CD4-positive, alpha-beta memory T cell (primary cell): ENCODE measurements around the gene PRDM16. TPM values are rescaled to one million over a fixed set of nuclear protein-coding genes. Genes with fewer than 3 reads are reported as not detected.

Experiments
- CTCF ChIA-PET: fragments of 350-600 bp; sonication (Branson Sonifier 250); formaldehyde crosslinking; loops from one replicate; lab custom pipeline; 2021; ENCODE audit warnings: inconsistent platforms; ENCODE audit not compliant: partially characterized antibody; lab: Charles Lee
- POLR2A ChIA-PET: fragments of 350-600 bp; sonication (Branson Sonifier 250); formaldehyde crosslinking; loops from one replicate; lab custom pipeline; 2021; ENCODE audit not compliant: partially characterized antibody; lab: Charles Lee
- DNase-seq, 5 donors: peaks; one replicate each; pipeline versions ENCODE4 v3.0.0 to v3.0.0-alpha.2; 2020 to 2022; ENCODE audit warnings: mixed read lengths in 1 of 5
- H3K27ac ChIP-seq: one replicate; pipeline ENCODE4 v1.7.0; 2013; ENCODE audit warnings: low read depth, low read length
- H3K27me3 ChIP-seq: 2 replicates; pipeline ENCODE4 v1.7.0; 2013; ENCODE audit warnings: mild to moderate bottlenecking, low read length, moderate library complexity; ENCODE audit not compliant: insufficient read depth
- H3K36me3 ChIP-seq: 2 replicates; pipeline ENCODE4 v1.7.0; 2013; ENCODE audit warnings: mild to moderate bottlenecking, low read length, moderate library complexity; ENCODE audit not compliant: insufficient read depth
- H3K4me1 ChIP-seq: 2 replicates; pipeline ENCODE4 v1.7.0; 2013; ENCODE audit warnings: mild to moderate bottlenecking, low read length, moderate library complexity; ENCODE audit not compliant: insufficient read depth
- H3K4me3 ChIP-seq, 2 donors: one replicate each; pipeline ENCODE4 v1.7.0; 2013; ENCODE audit warnings: low read length in 2 of 2, mild to moderate bottlenecking in 1 of 2
- H3K9me3 ChIP-seq, 2 donors: one replicate each; pipeline ENCODE4 v1.7.0; 2013; ENCODE audit warnings: low read length in 2 of 2, control low read depth in 1 of 2; ENCODE audit not compliant: control insufficient read depth in 1 of 2
- H3K27ac Mint-ChIP-seq, 7 donors: one replicate each; pipeline ENCODE4 v1.8.0; 2020 to 2021; ENCODE audit warnings: mixed read lengths in 7 of 7, mild to moderate bottlenecking in 6 of 7, inconsistent platforms in 3 of 7, moderate library complexity in 3 of 7
- H3K27me3 Mint-ChIP-seq, 2 donors: one replicate each; pipeline ENCODE4 v1.8.0; 2020 to 2021; ENCODE audit warnings: mixed read lengths in 2 of 2
- H3K36me3 Mint-ChIP-seq, 2 donors: one replicate each; pipeline ENCODE4 v1.8.0; 2020 to 2021; ENCODE audit warnings: mixed read lengths in 2 of 2, inconsistent platforms in 1 of 2, mild to moderate bottlenecking in 1 of 2
- H3K4me1 Mint-ChIP-seq, 4 donors: one replicate each; pipeline ENCODE4 v1.8.0; 2020 to 2021; ENCODE audit warnings: mixed read lengths in 4 of 4, mild to moderate bottlenecking in 1 of 4
- H3K4me3 Mint-ChIP-seq, 8 donors: one replicate each; pipeline ENCODE4 v1.8.0; 2020 to 2021; ENCODE audit warnings: mixed read lengths in 8 of 8, mild to moderate bottlenecking in 7 of 8, moderate library complexity in 6 of 8, inconsistent platforms in 3 of 8
- H3K9me3 Mint-ChIP-seq, 8 donors: one replicate each; pipeline ENCODE4 v1.8.0; 2020 to 2021; ENCODE audit warnings: mixed read lengths in 8 of 8, mild to moderate bottlenecking in 5 of 8, inconsistent platforms in 3 of 8, moderate library complexity in 1 of 8
- intact Hi-C: fragments of 100-400 bp; cut with micrococcal nuclease; formaldehyde crosslinking; loops from one replicate; pipeline ENCODE4 v1.15.1; 2023
- polyA plus RNA-seq, 2 donors: library from polyadenylated mRNA; unstranded; fragments of 300-500 nt; fragmentation: Illumina TruSeq; gene quantifications; one replicate each; pipeline ENCODE4 v1.2.3, GENCODE V29; 2021
- total RNA-seq, 2 experiments: library from RNA; stranded (reverse); gene quantifications; one replicate each; pipeline ENCODE4 v1.2.3, GENCODE V29; 2021

PRDM16 gene
- total and polyA plus RNA-seq, 4 experiments from 2014 or later: not detected

DNA sequence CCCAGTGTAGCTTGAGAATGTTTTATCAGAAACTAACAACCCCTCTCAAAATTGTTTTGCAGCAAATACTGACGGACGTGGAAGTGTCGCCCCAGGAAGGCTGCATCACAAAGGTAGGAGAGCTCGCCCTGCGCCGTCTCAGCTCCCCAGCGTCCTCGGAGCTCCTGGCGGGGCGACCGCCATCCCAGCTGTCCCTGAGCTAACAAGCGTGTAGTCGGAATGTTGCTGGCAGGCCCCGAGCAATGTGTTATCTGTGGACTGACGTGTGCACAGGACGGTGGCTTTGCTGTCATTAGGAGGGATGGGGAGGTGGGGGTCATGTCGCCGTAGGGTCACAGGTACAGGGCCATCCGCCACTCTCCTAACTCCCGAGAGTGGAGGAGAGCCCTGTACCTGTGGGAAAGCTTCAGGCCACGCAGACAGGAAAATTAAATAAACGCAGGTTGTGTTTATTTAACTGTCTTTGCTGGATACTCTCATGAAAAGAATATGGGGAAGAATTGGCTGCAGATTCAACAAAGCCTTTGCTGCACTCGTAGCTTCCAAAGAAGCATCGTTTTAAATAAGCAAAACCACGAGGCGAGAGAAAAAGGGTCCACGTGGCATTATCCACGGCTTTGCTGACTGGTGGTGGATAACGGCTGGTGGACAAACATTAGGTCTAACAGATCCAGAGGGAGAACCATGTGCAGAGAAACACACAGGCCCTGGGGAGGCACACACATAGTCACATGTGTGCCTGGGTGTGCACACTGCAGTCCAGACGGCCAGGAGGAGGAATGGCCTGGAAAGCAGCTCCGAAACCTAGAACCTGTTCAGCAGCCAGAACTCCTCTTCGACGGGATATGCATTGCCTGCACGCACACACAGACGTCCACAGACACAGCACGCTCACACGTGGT lies 175.3 kb downstream of the PRDM16 start:
- H3K27me3 ChIP-seq: no peaks in the 10 kb centered on the region
- H3K4me1 ChIP-seq: no peaks in the 10 kb centered on the region
- DNase-seq: no peak
- Mint-ChIP-seq H3K27ac (no peak overlapping the region), H3K27me3 (peaks cover 2 to 6% of the 10 kb centered on the region in 2 donors), H3K9me3 (no peaks in the 10 kb centered on the region), H3K4me3 (no peak overlapping the region), H3K36me3 (no peaks in the 10 kb centered on the region), H3K4me1 (peaks cover 0 to 3% (median 0%) of the 10 kb centered on the region in 4 donors)
- no peaks in the 10 kb centered on the region for H3K9me3 ChIP-seq
- no peak overlapping the region for H3K4me3 ChIP-seq
- POLR2A ChIA-PET: no interaction called here
- H3K27ac ChIP-seq: no peak overlapping the region
- CTCF ChIA-PET: no interaction called here
- intact Hi-C loops: no loop called here
- H3K36me3 ChIP-seq: no peaks in the 10 kb centered on the region

DNA sequence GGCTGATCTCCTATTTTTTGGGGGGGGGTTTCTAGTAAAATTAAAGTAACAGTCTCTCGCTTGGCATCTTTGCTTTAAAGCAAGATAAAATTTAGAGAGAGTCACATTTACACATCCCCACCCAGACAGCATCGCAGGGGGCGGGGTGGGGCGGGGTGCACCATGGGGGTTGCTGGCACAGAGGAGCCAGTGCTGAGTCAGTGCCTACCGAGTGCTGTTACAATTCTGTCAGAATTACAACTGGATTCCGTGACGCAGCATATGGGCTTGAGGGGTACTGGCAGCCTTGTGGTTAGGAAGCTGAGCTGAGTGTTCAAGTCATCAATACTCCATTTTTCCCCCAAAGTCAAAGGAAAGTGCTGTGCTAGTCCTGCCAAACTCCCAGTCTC lies 175.9 kb downstream of the PRDM16 start:
- Mint-ChIP-seq H3K36me3 (no peaks in the 10 kb centered on the region), H3K27me3 (peaks cover 2 to 6% of the 10 kb centered on the region in 2 donors), H3K9me3 (no peaks in the 10 kb centered on the region), H3K4me3 (no peak overlapping the region), H3K27ac (no peak overlapping the region), H3K4me1 (peaks cover 0 to 3% (median 0%) of the 10 kb centered on the region in 4 donors)
- ChIA-PET CTCF (no interaction called here), POLR2A (no interaction called here)
- Histone ChIP-seq H3K27me3 (no peaks in the 10 kb centered on the region), H3K27ac (no peak overlapping the region), H3K9me3 (no peaks in the 10 kb centered on the region), H3K36me3 (no peaks in the 10 kb centered on the region), H3K4me3 (no peak overlapping the region), H3K4me1 (no peaks in the 10 kb centered on the region)
- DNase-seq: no peak
- intact Hi-C loops: no loop called here

DNA sequence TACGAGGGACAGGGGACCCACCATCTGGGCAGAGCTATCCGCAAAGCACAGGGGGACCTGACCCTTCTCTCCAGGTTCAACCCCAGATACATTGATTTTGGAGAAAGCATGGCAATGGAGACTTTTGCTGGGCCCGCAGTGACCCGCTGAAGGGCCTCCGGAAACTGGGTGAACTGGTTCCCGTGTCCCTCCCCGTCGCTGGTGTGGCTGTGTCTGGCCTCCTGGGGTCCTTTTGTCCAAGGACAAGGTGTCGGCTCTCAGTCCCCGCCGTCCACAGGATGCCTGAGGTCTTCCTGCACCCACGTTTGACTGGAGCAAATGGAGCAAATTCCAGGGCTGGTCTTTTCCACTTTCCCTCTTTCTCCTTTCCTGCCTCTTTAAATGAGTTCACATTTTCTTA lies 176.3 kb downstream of the PRDM16 start:
- no peak overlapping the region for H3K4me3 Mint-ChIP-seq
- no peak overlapping the region for H3K27ac Mint-ChIP-seq
- H3K36me3 Mint-ChIP-seq: no peaks in the 10 kb centered on the region
- Histone ChIP-seq H3K9me3 (no peaks in the 10 kb centered on the region), H3K27ac (no peak overlapping the region), H3K27me3 (no peaks in the 10 kb centered on the region), H3K4me1 (no peaks in the 10 kb centered on the region), H3K36me3 (no peaks in the 10 kb centered on the region), H3K4me3 (no peak overlapping the region)
- ChIA-PET POLR2A (no interaction called here), CTCF (no interaction called here)
- no peak for DNase-seq
- intact Hi-C loops: no loop called here
- no peaks in the 10 kb centered on the region for H3K9me3 Mint-ChIP-seq
- H3K4me1 Mint-ChIP-seq: peaks cover 0 to 3% (median 0%) of the 10 kb centered on the region in 4 donors
- peaks cover 2 to 6% of the 10 kb centered on the region in 2 donors for H3K27me3 Mint-ChIP-seq

DNA sequence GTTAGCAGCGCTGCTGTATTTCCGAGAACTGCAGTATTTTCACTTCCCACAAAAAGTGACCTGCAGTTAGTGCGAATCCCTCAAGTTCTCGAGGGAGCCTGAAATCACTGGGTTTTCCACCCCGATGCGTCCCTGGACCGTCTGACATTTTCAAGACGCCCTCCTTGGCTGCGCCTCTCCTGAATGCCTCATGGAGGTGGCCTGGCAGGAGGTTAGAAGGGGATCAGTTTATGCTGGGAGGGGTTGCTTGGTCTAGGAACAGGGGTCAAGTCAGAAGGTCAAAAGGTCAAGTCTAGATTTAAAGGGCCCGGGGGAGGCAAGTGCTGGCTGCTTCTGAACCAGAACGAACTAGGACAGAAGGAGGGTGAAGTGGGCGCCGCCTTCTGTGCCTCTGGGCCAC lies 176.8 kb downstream of the PRDM16 start:
- Histone ChIP-seq H3K36me3 (no peaks in the 10 kb centered on the region), H3K27ac (no peak overlapping the region), H3K9me3 (no peaks in the 10 kb centered on the region), H3K27me3 (no peaks in the 10 kb centered on the region), H3K4me3 (no peak overlapping the region), H3K4me1 (no peaks in the 10 kb centered on the region)
- Mint-ChIP-seq H3K36me3 (no peaks in the 10 kb centered on the region), H3K27me3 (peaks cover 2 to 9% of the 10 kb centered on the region in 2 donors), H3K9me3 (no peaks in the 10 kb centered on the region), H3K4me1 (peaks cover 0 to 3% (median 0%) of the 10 kb centered on the region in 4 donors), H3K4me3 (no peak overlapping the region), H3K27ac (no peak overlapping the region)
- intact Hi-C loops: no loop called here
- CTCF ChIA-PET: no interaction called here
- no peak for DNase-seq
- POLR2A ChIA-PET: no interaction called here

DNA sequence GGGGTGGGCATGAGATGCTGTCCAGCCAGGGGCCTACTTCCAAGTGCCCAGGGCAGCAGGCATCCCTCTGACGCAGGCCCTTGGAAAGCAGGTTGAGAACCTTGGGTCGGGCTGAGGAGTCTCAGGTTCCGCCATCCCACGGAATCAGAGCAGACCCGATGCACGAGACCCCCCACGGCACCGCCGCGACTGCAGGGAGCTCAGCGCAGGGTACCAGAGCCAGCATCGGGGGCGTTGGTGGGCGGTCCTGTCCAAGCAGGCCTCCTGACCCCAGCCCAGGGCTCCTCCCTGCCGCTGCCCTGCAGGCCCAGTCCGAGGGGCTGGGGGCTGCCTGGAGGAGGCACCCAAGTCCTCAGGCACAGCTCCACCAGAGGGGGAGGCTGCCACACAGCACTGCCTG lies 177.2 kb downstream of the PRDM16 start:
- Histone ChIP-seq H3K4me3 (no peak overlapping the region), H3K27me3 (no peaks in the 10 kb centered on the region), H3K27ac (no peak overlapping the region), H3K9me3 (no peaks in the 10 kb centered on the region), H3K36me3 (no peaks in the 10 kb centered on the region), H3K4me1 (no peaks in the 10 kb centered on the region)
- Mint-ChIP-seq H3K4me3 (no peak overlapping the region), H3K9me3 (no peaks in the 10 kb centered on the region), H3K27me3 (peaks cover 2 to 10% of the 10 kb centered on the region in 2 donors), H3K27ac (no peak overlapping the region), H3K4me1 (peaks cover 0 to 3% (median 0%) of the 10 kb centered on the region in 4 donors), H3K36me3 (no peaks in the 10 kb centered on the region)
- POLR2A ChIA-PET: no interaction called here
- CTCF ChIA-PET: no interaction called here
- intact Hi-C loops: no loop called here
- no peak for DNase-seq

DNA sequence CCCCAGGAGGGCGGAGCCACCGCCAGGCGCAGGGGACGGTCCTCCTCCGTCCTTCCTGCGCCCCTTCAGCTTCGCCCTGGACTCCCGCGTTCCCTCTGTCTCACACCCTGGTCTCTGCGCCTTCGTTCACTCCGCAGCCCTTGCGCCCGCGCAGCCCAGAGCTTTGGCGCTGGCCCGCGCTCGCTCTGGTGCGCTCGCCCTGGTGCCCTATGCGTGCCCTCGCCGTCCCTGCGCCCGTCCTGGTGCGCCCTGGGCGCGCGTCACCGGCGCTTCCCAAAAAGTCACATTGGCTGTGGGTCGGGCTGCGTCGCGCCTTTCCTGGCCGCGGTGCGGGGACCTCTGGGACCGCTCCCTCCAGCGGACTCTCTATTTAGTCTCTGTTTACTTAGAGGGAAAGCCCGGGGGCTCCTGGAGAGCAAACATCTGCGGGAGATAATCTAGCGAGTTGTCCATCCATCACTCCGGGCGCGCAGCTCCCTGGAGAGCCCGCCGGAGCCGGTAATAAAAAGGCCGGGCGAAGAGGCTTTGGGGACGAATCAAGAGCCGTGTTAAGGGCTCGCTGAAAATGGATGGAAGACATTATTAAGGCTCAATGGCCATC lies 178.6 kb downstream of the PRDM16 start:
- Mint-ChIP-seq H3K4me3 (no peak overlapping the region), H3K36me3 (no peaks in the 10 kb centered on the region), H3K27me3 (peaks cover 2 to 10% of the 10 kb centered on the region in 2 donors), H3K4me1 (peaks cover 0 to 3% (median 0%) of the 10 kb centered on the region in 4 donors), H3K9me3 (no peaks in the 10 kb centered on the region), H3K27ac (no peak overlapping the region)
- ChIA-PET POLR2A (no interaction called here), CTCF (no interaction called here)
- DNase-seq: no peak
- Histone ChIP-seq H3K36me3 (no peaks in the 10 kb centered on the region), H3K9me3 (no peaks in the 10 kb centered on the region), H3K4me3 (no peak overlapping the region), H3K4me1 (no peaks in the 10 kb centered on the region), H3K27me3 (no peaks in the 10 kb centered on the region), H3K27ac (no peak overlapping the region)
- intact Hi-C loops: no loop called here

DNA sequence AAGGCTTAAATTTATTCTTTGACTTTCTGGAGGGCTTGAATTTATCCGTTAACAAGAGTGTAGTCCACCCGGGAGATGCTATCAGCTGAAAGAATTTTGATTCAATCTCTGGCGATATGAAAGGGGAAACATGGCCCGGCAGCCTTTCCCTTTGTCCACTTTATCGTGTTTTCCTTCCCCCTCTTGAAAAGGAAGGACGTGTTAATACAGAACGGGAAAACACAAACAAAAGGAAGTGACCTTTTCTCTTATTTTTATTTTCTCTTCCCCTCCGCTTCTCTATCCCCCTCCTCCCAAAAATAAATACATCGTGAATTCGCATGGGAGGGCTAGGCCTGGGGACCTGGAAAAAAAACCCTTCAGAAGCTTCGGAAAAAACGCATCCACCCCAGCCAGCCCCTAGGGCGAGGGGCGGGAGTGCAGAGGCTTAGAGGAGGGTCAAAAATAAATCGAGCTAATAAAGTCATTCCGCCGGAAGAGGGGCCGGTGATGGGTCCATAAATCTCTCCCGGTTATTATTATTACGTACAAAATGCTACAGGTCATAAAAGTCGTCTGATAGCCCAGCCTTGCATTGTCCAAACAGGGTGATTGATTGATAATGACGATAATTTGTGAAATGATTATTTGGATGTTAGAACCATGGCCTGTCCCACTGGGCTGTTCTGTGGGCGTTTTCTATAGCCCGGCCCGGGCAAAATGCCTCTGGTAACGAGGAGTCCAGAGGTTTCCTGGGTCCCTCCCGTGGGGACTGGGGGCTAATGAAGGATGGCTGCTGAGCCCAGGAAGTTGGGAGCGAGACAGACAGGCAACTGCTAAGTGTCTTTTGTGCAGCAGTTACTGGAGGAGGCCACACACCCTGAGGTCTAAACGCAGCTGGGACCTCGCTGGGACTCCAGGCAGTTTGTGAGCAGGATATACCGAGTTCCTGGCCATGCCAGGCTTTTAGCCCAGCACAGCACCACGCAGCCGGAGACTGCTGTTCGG lies 179.4 kb downstream of the PRDM16 start:
- no peak for DNase-seq
- H3K9me3 Mint-ChIP-seq: no peaks in the 10 kb centered on the region
- H3K4me1 Mint-ChIP-seq: peaks cover 0 to 3% (median 0%) of the 10 kb centered on the region in 4 donors
- POLR2A ChIA-PET: no interaction called here
- Histone ChIP-seq H3K9me3 (no peaks in the 10 kb centered on the region), H3K27me3 (no peaks in the 10 kb centered on the region), H3K4me1 (no peaks in the 10 kb centered on the region), H3K36me3 (no peaks in the 10 kb centered on the region), H3K27ac (no peak overlapping the region), H3K4me3 (no peak overlapping the region)
- H3K4me3 Mint-ChIP-seq: no peak overlapping the region
- H3K27me3 Mint-ChIP-seq: peaks cover 2 to 9% of the 10 kb centered on the region in 2 donors
- H3K27ac Mint-ChIP-seq: no peak overlapping the region
- CTCF ChIA-PET: no interaction called here
- H3K36me3 Mint-ChIP-seq: no peaks in the 10 kb centered on the region
- intact Hi-C loops: no loop called here
